ENCODE results near the gene FBXO3.
A peak's percentile ranks its signal among the peaks of the same experiment; 100 is the strongest.

Gene FBXO3

DNA sequence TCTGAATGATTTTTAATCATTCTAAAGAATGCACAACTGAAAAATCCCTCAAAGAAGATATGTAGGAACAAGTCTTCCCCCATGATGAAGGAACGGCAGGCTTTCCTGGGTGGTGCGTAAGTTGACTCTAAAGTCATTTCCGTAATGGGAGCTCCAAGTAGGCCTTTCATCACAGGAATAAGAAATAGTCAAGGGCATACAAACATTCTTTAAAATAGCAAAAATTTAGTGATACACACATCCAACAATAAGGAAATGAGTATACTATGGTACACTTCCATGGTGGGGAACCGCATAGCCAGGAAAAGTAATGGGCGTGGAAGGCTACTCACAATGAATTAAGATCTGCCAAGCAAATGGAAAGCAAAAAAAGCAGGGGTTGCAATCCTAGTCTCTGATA, 48.8 kb downstream of the FBXO3 start:
- Histone ChIP-seq H3K4me2 (peak overlapping the region in 10 of 11 experiments; percentile 67 to 89 (median 76); a peak in 18 of 22 replicates), H3K9me3 (replicated peaks in 1 of 11) (peaks cover 0 to 20% (median 3%) of the 10 kb centered on the region in 11 experiments; a peak in 7 of 22 replicates), H3K36me3 (peaks cover 11 to 34% (median 26%) of the 10 kb centered on the region in 11 experiments; a peak in 21 of 22 replicates), H3K4me1 (peaks cover 31 to 98% (median 43%) of the 10 kb centered on the region in 10 experiments), H4K20me1 (peaks cover 0 to 35% (median 13%) of the 10 kb centered on the region in 11 experiments; a peak in 10 of 22 replicates), H3K27me3 (no peaks in the 10 kb centered on the region), H3K4me3 (no peak overlapping the region), H3K27ac (peak overlapping the region in 6 of 11 experiments; percentile 48 to 78 (median 68); a peak in 5 of 22 replicates), H3K9ac (no peak overlapping the region)
- no peak for TF ChIP-seq Cebpa-rat (IDR thresholded peaks at IDR 0.05)

DNA sequence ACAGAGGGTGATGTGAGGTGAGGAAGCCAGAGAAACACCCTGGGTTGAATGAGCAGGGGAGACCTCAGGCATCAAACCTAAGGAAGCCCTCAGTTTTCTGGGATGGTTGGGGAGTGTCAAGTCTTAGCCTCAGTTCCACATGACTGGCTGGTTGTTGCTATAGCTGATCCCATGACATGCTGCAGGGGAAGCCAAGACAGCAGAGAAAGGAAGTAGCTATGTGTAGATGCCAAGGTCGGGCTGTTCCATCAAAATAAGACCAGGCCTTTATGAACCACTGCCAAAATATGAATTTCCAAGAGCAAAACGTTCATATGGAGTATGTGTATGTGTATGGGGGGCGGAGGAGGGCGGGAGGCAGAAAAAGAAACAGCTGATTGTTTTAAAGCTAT, 49.7 kb downstream of the FBXO3 start:
- Histone ChIP-seq H3K4me1 (peaks cover 31 to 90% (median 43%) of the 10 kb centered on the region in 10 experiments), H3K27ac (peak overlapping the region; percentile 38 to 78 (median 67); a peak in 21 of 22 replicates), H3K36me3 (peaks cover 19 to 35% (median 30%) of the 10 kb centered on the region in 11 experiments), H3K4me3 (no peak overlapping the region; a peak in 2 of 20 replicates), H4K20me1 (peaks cover 0 to 44% (median 13%) of the 10 kb centered on the region in 11 experiments; a peak in 10 of 22 replicates), H3K9ac (peak overlapping the region; percentile 7 to 59 (median 41); a peak in 12 of 22 replicates), H3K9me3 (replicated peaks in 1 of 11) (peaks cover 0 to 16% (median 3%) of the 10 kb centered on the region in 11 experiments; a peak in 6 of 22 replicates), H3K27me3 (no peaks in the 10 kb centered on the region), H3K4me2 (peak overlapping the region; percentile 67 to 89 (median 76))
- TF ChIP-seq Cebpa-rat (IDR thresholded peaks at IDR 0.05): no peak

GRCh38 chr11:33723238-33723881, 51.0 kb downstream of the FBXO3 start:
- H3K9ac ChIP-seq: peak overlapping the region in 8 of 11 experiments; percentile 26 to 59 (median 49); a peak in 10 of 22 replicates
- peaks cover 0 to 57% (median 13%) of the 10 kb centered on the region in 11 experiments; a peak in 10 of 22 replicates for H4K20me1 ChIP-seq
- H3K4me2 ChIP-seq: peak overlapping the region; percentile 67 to 89 (median 76)

GRCh38 chr11:33722590-33723234, 51.6 kb downstream of the FBXO3 start:
- peak overlapping the region in 4 of 11 experiments; percentile 39 to 53 (median 46); a peak in 3 of 22 replicates for H3K9ac ChIP-seq
- H3K36me3 ChIP-seq: peaks cover 22 to 47% (median 45%) of the 10 kb centered on the region in 11 experiments
- peaks cover 31 to 71% (median 43%) of the 10 kb centered on the region in 10 experiments for H3K4me1 ChIP-seq
- H4K20me1 ChIP-seq: peaks cover 0 to 63% (median 13%) of the 10 kb centered on the region in 11 experiments; a peak in 10 of 22 replicates
- H3K27ac ChIP-seq: peak overlapping the region in 8 of 11 experiments; percentile 54 to 78 (median 68); a peak in 13 of 22 replicates
- peak overlapping the region in 2 of 10 experiments; percentile 12 to 16; a peak in 1 of 20 replicates for H3K4me3 ChIP-seq
- H3K4me2 ChIP-seq: peak overlapping the region; percentile 67 to 89 (median 76)
- no peaks in the 10 kb centered on the region for H3K27me3 ChIP-seq
- no peak for TF ChIP-seq Cebpa-rat (IDR thresholded peaks at IDR 0.05)
- no peaks in the 10 kb centered on the region for H3K9me3 ChIP-seq (replicated peaks in 1 of 11)

More at GRCh38 chr11:33723238-33723881, 51.0 kb downstream of the FBXO3 start:
- peaks cover 31 to 77% (median 43%) of the 10 kb centered on the region in 10 experiments for H3K4me1 ChIP-seq
- H3K9me3 ChIP-seq (replicated peaks in 1 of 11): peaks cover 0 to 6% (median 0%) of the 10 kb centered on the region in 11 experiments; a peak in 3 of 22 replicates
- no peak for TF ChIP-seq Cebpa-rat (IDR thresholded peaks at IDR 0.05)
- peaks cover 22 to 46% (median 39%) of the 10 kb centered on the region in 11 experiments for H3K36me3 ChIP-seq
- no peaks in the 10 kb centered on the region for H3K27me3 ChIP-seq
- peak overlapping the region; percentile 7 to 78 (median 67); a peak in 20 of 22 replicates for H3K27ac ChIP-seq
- peak overlapping the region in 2 of 10 experiments; percentile 12 to 16; a peak in 2 of 20 replicates for H3K4me3 ChIP-seq

DNA sequence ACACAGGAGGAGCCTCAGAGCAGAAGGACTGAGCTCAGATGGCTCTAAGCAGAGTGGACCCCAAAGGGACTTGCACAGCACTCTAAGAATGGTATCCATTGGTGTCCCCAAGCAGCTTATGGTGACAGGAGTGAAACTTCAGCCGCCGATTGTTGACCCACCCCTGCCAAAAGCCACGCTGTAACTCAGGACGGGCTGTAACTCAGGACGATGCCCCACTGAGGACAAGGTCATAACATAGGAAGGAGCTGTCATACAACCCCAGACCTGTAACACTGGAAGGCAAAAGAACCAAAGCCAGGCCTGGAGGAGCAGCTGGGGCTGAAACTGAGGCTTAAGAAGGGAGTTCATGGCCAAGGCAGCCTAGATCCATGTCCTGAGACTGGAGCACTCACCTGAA, 52.3 kb downstream of the FBXO3 start:
- Histone ChIP-seq H4K20me1 (peaks cover 0 to 70% (median 13%) of the 10 kb centered on the region in 11 experiments; a peak in 10 of 22 replicates), H3K4me2 (peak overlapping the region in 6 of 11 experiments; percentile 72 to 89 (median 79); a peak in 10 of 22 replicates), H3K9ac (0 out of 22 replicates have a peak overlapping the region, but pooled peaks of 2 of the 11 experiments have one; percentile 1 to 6), H3K9me3 (replicated peaks in 1 of 11) (no peaks in the 10 kb centered on the region), H3K4me3 (no peak overlapping the region), H3K4me1 (peaks cover 31 to 66% (median 43%) of the 10 kb centered on the region in 10 experiments), H3K36me3 (peaks cover 22 to 55% (median 51%) of the 10 kb centered on the region in 11 experiments), H3K27ac (peak overlapping the region in 4 of 11 experiments; percentile 2 to 76 (median 60); a peak in 5 of 22 replicates), H3K27me3 (no peaks in the 10 kb centered on the region)
- TF ChIP-seq Cebpa-rat (IDR thresholded peaks at IDR 0.05): no peak

GRCh38 chr11:33721426-33721825, 52.9 kb downstream of the FBXO3 start:
- H3K27me3 ChIP-seq: no peaks in the 10 kb centered on the region
- H3K9me3 ChIP-seq (replicated peaks in 1 of 11): no peaks in the 10 kb centered on the region
- no peak for TF ChIP-seq Cebpa-rat (IDR thresholded peaks at IDR 0.05)
- H4K20me1 ChIP-seq: peaks cover 0 to 76% (median 13%) of the 10 kb centered on the region in 11 experiments; a peak in 11 of 22 replicates
- peak overlapping the region in 1 of 11 experiments; percentile 21; a peak in 1 of 22 replicates for H3K9ac ChIP-seq
- H3K36me3 ChIP-seq: peaks cover 22 to 60% (median 57%) of the 10 kb centered on the region in 11 experiments
- peak overlapping the region in 1 of 11 experiments; percentile 2; a peak in 1 of 22 replicates for H3K27ac ChIP-seq
- peaks cover 31 to 60% (median 43%) of the 10 kb centered on the region in 10 experiments for H3K4me1 ChIP-seq
- H3K4me2 ChIP-seq: peak overlapping the region in 3 of 11 experiments; percentile 81 to 89 (median 89); a peak in 6 of 22 replicates
- H3K4me3 ChIP-seq: no peak overlapping the region

DNA sequence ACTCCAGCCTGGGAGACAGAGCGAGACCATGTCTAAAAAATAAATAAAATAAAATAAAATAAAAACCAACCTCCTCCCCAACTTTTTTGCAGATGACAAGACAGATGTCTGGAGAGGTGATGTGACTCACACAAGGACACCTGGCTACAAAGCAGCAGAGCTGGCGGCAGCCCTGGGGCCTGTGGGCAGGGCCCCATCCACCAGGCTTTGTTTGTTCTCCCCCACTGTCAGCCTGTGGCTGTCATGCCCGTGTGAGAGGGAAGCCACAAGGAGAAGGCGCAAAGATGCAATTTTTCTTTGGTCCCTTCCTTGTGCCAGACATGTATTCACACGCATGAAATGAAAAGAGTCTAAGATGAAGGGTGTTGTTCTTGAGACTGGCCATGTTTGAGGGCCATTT, 54.7 kb downstream of the FBXO3 start:
- TF ChIP-seq Cebpa-rat (IDR thresholded peaks at IDR 0.05): no peak
- peaks cover 22 to 79% (median 71%) of the 10 kb centered on the region in 11 experiments for H3K36me3 ChIP-seq
- no peak overlapping the region for H3K4me2 ChIP-seq
- H3K4me1 ChIP-seq: peaks cover 20 to 42% (median 32%) of the 10 kb centered on the region in 10 experiments
- H3K27me3 ChIP-seq: no peaks in the 10 kb centered on the region
- H3K27ac ChIP-seq: no peak overlapping the region
- no peak overlapping the region for H3K4me3 ChIP-seq
- peaks cover 0 to 94% (median 10%) of the 10 kb centered on the region in 11 experiments; a peak in 11 of 22 replicates for H4K20me1 ChIP-seq
- H3K9me3 ChIP-seq (replicated peaks in 1 of 11): no peaks in the 10 kb centered on the region
- H3K9ac ChIP-seq: no peak overlapping the region

DNA sequence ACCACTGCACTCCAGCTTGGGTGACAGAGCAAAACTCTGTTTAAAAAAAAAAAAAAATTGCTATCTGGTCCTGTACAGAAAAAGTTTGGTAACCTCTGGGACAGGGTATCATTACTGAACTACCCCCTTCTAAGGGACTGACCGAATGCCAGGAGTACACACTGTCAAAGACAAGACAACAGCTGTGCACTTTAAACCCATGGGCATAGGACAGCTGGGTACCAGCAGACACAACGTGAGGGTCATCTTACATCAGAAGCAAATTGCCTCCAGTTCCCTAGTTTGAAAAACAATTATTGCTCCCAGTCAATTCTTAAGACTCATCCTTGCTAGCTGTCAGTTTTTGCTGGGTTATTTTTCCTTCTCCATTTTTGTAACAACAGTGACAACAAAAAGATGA, 55.9 kb downstream of the FBXO3 start:
- H3K4me1 ChIP-seq: peaks cover 9 to 35% (median 21%) of the 10 kb centered on the region in 10 experiments
- H3K27me3 ChIP-seq: no peaks in the 10 kb centered on the region
- no peak for TF ChIP-seq Cebpa-rat (IDR thresholded peaks at IDR 0.05)
- peaks cover 0 to 99% (median 9%) of the 10 kb centered on the region in 11 experiments; a peak in 11 of 22 replicates for H4K20me1 ChIP-seq
- H3K9me3 ChIP-seq (replicated peaks in 1 of 11): no peaks in the 10 kb centered on the region
- H3K36me3 ChIP-seq: peaks cover 22 to 90% (median 81%) of the 10 kb centered on the region in 11 experiments
- H3K9ac ChIP-seq: no peak overlapping the region
- no peak overlapping the region for H3K27ac ChIP-seq
- no peak overlapping the region for H3K4me3 ChIP-seq
- H3K4me2 ChIP-seq: no peak overlapping the region

All from BLaER1 treated with 17β-estradiol and CSF1 and Interleukin-3, amounts not matched to agents 10 nM and 100 nM (cell line).